K562 (cell line): ENCODE data around the gene POLD4. TPM values are rescaled to one million over a fixed set of nuclear protein-coding genes. Genes with fewer than 3 reads are reported as not detected.

Experiments
- BRF1 ChIP-seq: IDR thresholded peaks from 3 replicates; pipeline ENCODE4 v1.6.1; 2011; ENCODE audit warnings: borderline replicate concordance, mild to moderate bottlenecking; ENCODE audit not compliant: insufficient read length; ENCODE audit errors: extremely low read depth
- CEBPB ChIP-seq: fragments of 450-650 bp; IDR thresholded peaks from 2 replicates; pipeline ENCODE4 v1.6.1; 2016; ENCODE audit warnings: missing genetic modification characterization, missing compliant biosample characterization
- EWSR1 ChIP-seq: fragments of 450-650 bp; IDR thresholded peaks from 2 replicates; pipeline ENCODE4 v1.6.1; 2018; ENCODE audit warnings: borderline replicate concordance, mild to moderate bottlenecking, low read depth, moderate library complexity; ENCODE audit not compliant: partially characterized antibody
- FOXP1 ChIP-seq: sonication (generic); formaldehyde crosslinking; IDR thresholded peaks from 2 replicates; pipeline ENCODE4 v1.8.0; 2022; ENCODE audit warnings: mild to moderate bottlenecking, missing genetic modification reagents
- HNRNPUL1 ChIP-seq: fragments of 200-400 bp; formaldehyde crosslinking; IDR thresholded peaks from 2 replicates; pipeline ENCODE4 v1.6.1; 2017; ENCODE audit warnings: low read length
- KAT8 ChIP-seq: fragments of 450-650 bp; IDR thresholded peaks from 2 replicates; pipeline ENCODE4 v1.6.1; 2016; ENCODE audit warnings: low read depth, mild to moderate bottlenecking
- KLF1 ChIP-seq: fragments of 450-650 bp; IDR thresholded peaks from 2 replicates; pipeline ENCODE4 v1.6.1; 2016; ENCODE audit warnings: missing genetic modification characterization, missing compliant biosample characterization
- RBFOX2 ChIP-seq: fragments of 200-400 bp; formaldehyde crosslinking; IDR thresholded peaks from 2 replicates; pipeline ENCODE4 v1.6.1; 2017; ENCODE audit warnings: low read depth, mild to moderate bottlenecking, low read length, moderate library complexity
- RBM15 ChIP-seq: fragments of 200-400 bp; formaldehyde crosslinking; IDR thresholded peaks from 2 replicates; pipeline ENCODE4 v1.6.1; 2018; ENCODE audit warnings: mild to moderate bottlenecking, low read length, moderate library complexity; ENCODE audit not compliant: insufficient read depth
- TAF1 ChIP-seq: IDR thresholded peaks from 2 replicates; pipeline ENCODE4 v1.6.1; 2011; ENCODE audit warnings: mild to moderate bottlenecking, low read length, moderate library complexity; ENCODE audit not compliant: insufficient read depth, control insufficient read depth, severe bottlenecking; ENCODE audit errors: extremely low read depth
- XRCC4 ChIP-seq: IDR thresholded peaks from one replicate; pipeline ENCODE4 v1.6.1; 2011; ENCODE audit not compliant: insufficient read depth, insufficient read length; ENCODE audit errors: extremely low read depth
- ZNF57 ChIP-seq: fragments of 450-650 bp; formaldehyde crosslinking; IDR thresholded peaks from 2 replicates; pipeline ENCODE4 v1.4.0; 2020; ENCODE audit warnings: mild to moderate bottlenecking, moderate library complexity
- polyA plus RNA-seq, 8 experiments: library from polyadenylated mRNA; depleted of rRNA in 4 of 8; stranded (reverse) in 5 of 8; unstranded in 3 of 8; fragments of >200 nt; fragmentation: Nextera tagmentation in 2 of 8; fragmentation: Illumina TruSeq in 1 of 8; extraction: Ambion mirVana in 2 of 8; extraction: Trizol in 1 of 8; gene quantifications; 2 replicates each; pipeline versions ENCODE4 v1.2.1 to v1.2.3, GENCODE V29; 2011 to 2014; ENCODE audit warnings: inconsistent platforms in 1 of 8, missing spikeins in 1 of 8
- total RNA-seq, 7 experiments: library from RNA; depleted of rRNA in 6 of 7; stranded (reverse); fragments of >200 nt in 6 of 7; fragmentation: Illumina TruSeq in 2 of 7; extraction: Trizol in 2 of 7; gene quantifications; 2 replicates each; pipeline versions ENCODE4 v1.2.1 to v1.2.3, GENCODE V29; 2011 to 2021; ENCODE audit warnings: low replicate concordance in 1 of 7
- TF ChIP-seq, protein P1 (sequence below), 2 experiments: IDR thresholded peaks in 1 of 2; conservative IDR thresholded peaks in 1 of 2; 2 replicates each; pipeline ENCODE4 v1.6.1; 2016; ENCODE audit warnings: low read depth in 2 of 2, mild to moderate bottlenecking in 1 of 2, missing compliant biosample characterization in 1 of 2, missing genetic modification characterization in 1 of 2, moderate library complexity in 1 of 2
- TF ChIP-seq, protein P2 (sequence below): sonication (generic); formaldehyde crosslinking; IDR thresholded peaks from 2 replicates; pipeline ENCODE4 v1.9.0; 2022; ENCODE audit warnings: mild to moderate bottlenecking, missing genetic modification reagents
- TF ChIP-seq, protein P3 (sequence below): fragments of 250-450 bp; sonication (Bioruptor Pico); IDR thresholded peaks from 2 replicates; pipeline ENCODE4 v1.4.0; 2020; ENCODE audit warnings: mild to moderate bottlenecking, moderate library complexity

Gene POLD4
- total and polyA plus RNA-seq, 9 of the 15 experiments (the other 6 are each of a cell fraction or from before 2014, with no cell fraction given): 5.8 to 64.5 (median 18.3) TPM

DNA sequence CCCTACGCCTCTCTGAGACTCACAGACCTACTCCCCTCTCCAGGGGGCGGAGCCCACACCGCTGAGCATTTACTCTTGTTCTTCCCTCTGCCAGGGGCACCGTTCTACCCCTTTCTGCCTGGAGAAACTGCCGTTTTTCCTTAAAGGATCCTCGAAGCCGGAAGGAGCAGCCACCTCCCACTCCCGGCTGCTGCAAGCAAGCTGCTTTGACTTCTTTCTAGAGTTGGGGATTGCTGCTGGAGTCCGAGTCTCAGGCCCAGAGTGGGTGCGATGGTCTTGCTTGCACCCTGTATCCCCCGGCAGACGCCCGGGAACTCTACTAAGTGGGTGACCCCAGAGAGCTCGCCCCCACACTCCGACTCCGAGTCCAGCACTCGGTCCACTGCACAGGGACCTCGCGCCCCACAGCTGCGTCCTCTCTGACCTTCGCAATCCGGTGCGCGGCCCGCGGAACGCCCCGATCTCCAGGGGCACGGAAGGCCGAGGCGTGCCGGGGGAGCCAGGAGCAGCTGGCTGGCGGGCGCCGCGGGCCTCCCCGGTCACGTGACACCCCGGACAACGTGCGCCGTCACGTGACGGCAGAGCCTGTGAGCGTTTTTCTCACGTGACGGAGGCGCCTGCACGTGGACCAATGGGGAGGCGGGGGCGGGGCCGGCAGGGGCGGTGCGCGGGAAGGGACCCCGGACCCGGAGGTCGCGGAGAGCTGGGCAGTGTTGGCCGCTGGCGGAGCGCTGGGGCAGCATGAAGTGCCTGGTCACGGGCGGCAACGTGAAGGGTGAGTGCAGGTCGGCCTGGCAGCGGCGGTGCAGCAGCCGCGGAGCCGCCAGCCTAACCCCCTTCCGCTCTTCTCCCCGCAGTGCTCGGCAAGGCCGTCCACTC is 38.2 kb upstream of the POLD4 start, which contains the start of gene RAD9A (continued):
- TF ChIP-seq, protein P1, sequence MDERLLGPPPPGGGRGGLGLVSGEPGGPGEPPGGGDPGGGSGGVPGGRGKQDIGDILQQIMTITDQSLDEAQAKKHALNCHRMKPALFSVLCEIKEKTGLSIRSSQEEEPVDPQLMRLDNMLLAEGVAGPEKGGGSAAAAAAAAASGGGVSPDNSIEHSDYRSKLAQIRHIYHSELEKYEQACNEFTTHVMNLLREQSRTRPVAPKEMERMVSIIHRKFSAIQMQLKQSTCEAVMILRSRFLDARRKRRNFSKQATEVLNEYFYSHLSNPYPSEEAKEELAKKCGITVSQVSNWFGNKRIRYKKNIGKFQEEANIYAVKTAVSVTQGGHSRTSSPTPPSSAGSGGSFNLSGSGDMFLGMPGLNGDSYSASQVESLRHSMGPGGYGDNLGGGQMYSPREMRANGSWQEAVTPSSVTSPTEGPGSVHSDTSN (CRISPR knock-in tag; IDR thresholded peaks at IDR 0.05; ENCODE audit: low read depth): no peak
- TF ChIP-seq, protein P1 (tag; conservative IDR thresholded peaks at IDR 0.05; ENCODE audit: low read depth): no peak
- peak; percentile 89; the same call in 1 of the 2 replicates for TF ChIP-seq FOXP1 (CRISPR knock-in tag)
- TF ChIP-seq CEBPB (tag): no peak
- TF ChIP-seq RBFOX2: peak; percentile 79
- TF ChIP-seq KLF1 (tag): peak; percentile 50; the same call in 1 of the 2 replicates
- TF ChIP-seq RBM15: no peak
- TF ChIP-seq EWSR1: no peak
- peak; percentile 63 for TF ChIP-seq TAF1
- TF ChIP-seq BRF1: no peak
- no peak for TF ChIP-seq HNRNPUL1
- TF ChIP-seq XRCC4: no peak
- TF ChIP-seq, protein P2, sequence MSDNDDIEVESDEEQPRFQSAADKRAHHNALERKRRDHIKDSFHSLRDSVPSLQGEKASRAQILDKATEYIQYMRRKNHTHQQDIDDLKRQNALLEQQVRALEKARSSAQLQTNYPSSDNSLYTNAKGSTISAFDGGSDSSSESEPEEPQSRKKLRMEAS (CRISPR knock-in tag): peak; percentile 99
- TF ChIP-seq ZNF57 (CRISPR knock-in tag): no peak
- no peak for TF ChIP-seq KAT8
- TF ChIP-seq, protein P3, sequence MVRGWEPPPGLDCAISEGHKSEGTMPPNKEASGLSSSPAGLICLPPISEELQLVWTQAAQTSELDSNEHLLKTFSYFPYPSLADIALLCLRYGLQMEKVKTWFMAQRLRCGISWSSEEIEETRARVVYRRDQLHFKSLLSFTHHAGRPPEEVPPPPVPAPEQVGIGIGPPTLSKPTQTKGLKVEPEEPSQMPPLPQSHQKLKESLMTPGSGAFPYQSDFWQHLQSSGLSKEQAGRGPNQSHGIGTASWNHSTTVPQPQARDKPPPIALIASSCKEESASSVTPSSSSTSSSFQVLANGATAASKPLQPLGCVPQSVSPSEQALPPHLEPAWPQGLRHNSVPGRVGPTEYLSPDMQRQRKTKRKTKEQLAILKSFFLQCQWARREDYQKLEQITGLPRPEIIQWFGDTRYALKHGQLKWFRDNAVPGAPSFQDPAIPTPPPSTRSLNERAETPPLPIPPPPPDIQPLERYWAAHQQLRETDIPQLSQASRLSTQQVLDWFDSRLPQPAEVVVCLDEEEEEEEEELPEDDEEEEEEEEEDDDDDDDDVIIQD (CRISPR knock-in tag): no peak
